Transverse colon (tissue), 4 donors: Measurements from ENCODE around the gene MYO7B. TPM values are rescaled to one million over a fixed set of nuclear protein-coding genes. Genes with fewer than 3 reads are reported as not detected.
A peak's percentile ranks its signal among the peaks of the same experiment; 100 is the strongest.

Source experiments
- DNase-seq: peaks from one replicate; pipeline ENCODE4 v3.0.0-alpha.2; 2019
- H3K27ac ChIP-seq, 4 donors: fragments of 200-600 bp; sonication (generic); 2 replicates each; pipeline ENCODE4 v1.5.1; 2016 to 2018; ENCODE audit warnings: inconsistent platforms in 4 of 4
- H3K27me3 ChIP-seq: fragments of 200-600 bp; sonication (generic); 2 replicates; pipeline ENCODE4 v1.5.1; 2017; ENCODE audit warnings: inconsistent platforms
- H3K36me3 ChIP-seq, 4 donors: fragments of 200-600 bp; sonication (generic); 2 replicates each; pipeline ENCODE4 v1.5.1; 2017 to 2019; ENCODE audit warnings: inconsistent platforms in 4 of 4
- H3K4me1 ChIP-seq, 4 donors: fragments of 200-600 bp; sonication (generic); 2 replicates each; pipeline ENCODE4 v1.5.1; 2017 to 2020; ENCODE audit warnings: inconsistent platforms in 4 of 4
- H3K4me3 ChIP-seq, 4 donors: fragments of 200-600 bp; sonication (generic); 1 replicate in 1 of 4; 2 replicates in 3 of 4; pipeline versions ENCODE4 v1.5.1 to v1.6.1; 2017 to 2019; ENCODE audit warnings: inconsistent platforms in 4 of 4
- H3K9me3 ChIP-seq, 2 donors: fragments of 200-600 bp; sonication (generic); 2 replicates each; pipeline ENCODE4 v1.5.1; 2017 to 2019; ENCODE audit warnings: inconsistent platforms in 2 of 2
- CTCF ChIP-seq, 5 experiments: fragments of 200-600 bp in 3 of 5; fragments of 450-650 bp in 2 of 5; sonication (generic) in 3 of 5; IDR thresholded peaks; 1 replicate in 2 of 5; 2 replicates in 3 of 5; pipeline ENCODE4 v1.5.1; 2016 to 2017; ENCODE audit warnings: antibody characterized with exemption in 5 of 5, inconsistent platforms in 3 of 5, mild to moderate bottlenecking in 2 of 5, moderate library complexity in 1 of 5
- EP300 ChIP-seq: sonication (generic); formaldehyde crosslinking; IDR thresholded peaks from one replicate; pipeline ENCODE4 v1.6.1; 2017; ENCODE audit warnings: antibody characterized with exemption, low read depth
- POLR2A ChIP-seq: fragments of 450-650 bp; IDR thresholded peaks from one replicate; pipeline ENCODE4 v1.6.1; 2016; ENCODE audit warnings: antibody characterized with exemption, mild to moderate bottlenecking, moderate library complexity
- POLR2AphosphoS5 ChIP-seq, 3 donors: sonication (generic); formaldehyde crosslinking; IDR thresholded peaks; one replicate each; pipeline ENCODE4 v1.6.1; 2016; ENCODE audit warnings: antibody characterized with exemption in 3 of 3
- WGBS, 2 donors: methylation state at CpG; one replicate each; pipeline ENCODE4 v1.1.5; 2018; ENCODE audit warnings: low coverage in 1 of 2; 5-methylcytosine and 5-hydroxymethylcytosine counted together
- in situ Hi-C, 4 donors: fragments of 200-750 bp; cut with MboI; loops; one replicate each; pipeline versions ENCODE4 v1.15.0 to v1.15.1; 2017; ENCODE audit warnings: low sequenced_read_pairs in 3 of 4, low pct_ligation_motif_present in 1 of 4, low pct_unique_long_range_greater_than_20kb in 1 of 4
- intact Hi-C: fragments of 100-400 bp; cut with DNase I; formaldehyde crosslinking; loops from one replicate; pipeline ENCODE4 v1.15.1; 2023; ENCODE audit warnings: low total_unique reads
- total RNA-seq, 4 donors: library from RNA; depleted of rRNA; stranded (reverse); fragments of >200 nt; gene quantifications; one replicate each; pipeline ENCODE4 v1.1.0, GENCODE V29; 2016

The MYO7B gene
- total RNA-seq, 4 donors from 2014 or later = 242 to 637 (median 280) TPM

DNA sequence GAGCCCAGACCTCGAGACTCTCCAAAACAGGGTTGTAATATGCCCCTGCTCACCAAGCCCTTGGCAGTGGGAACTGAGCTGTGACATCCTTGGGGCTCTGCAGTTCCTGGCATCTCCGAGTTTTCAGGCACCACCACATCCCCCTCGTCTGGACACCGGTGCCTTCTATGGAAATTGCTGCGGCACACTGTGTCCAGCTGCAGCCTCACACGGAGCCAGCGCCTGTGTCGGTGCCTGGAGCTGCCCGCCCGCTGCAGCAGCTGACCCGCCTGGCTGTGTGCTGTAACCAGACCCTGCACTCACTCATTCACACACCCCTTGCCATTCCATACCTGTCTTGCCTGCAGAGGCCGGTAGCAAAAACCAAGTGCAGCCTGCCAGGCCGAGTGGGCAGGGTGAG, 21.0 kb upstream of the MYO7B start:
- Histone ChIP-seq H3K4me3 (no peak overlapping the region), H3K27me3 (no peaks in the 10 kb centered on the region), H3K4me1 (peaks cover 7 to 40% (median 10%) of the 10 kb centered on the region in 4 donors), H3K27ac (peak overlapping the region in 1 of 4 donors; percentile 78), H3K36me3 (peaks cover 0 to 3% (median 0%) of the 10 kb centered on the region in 4 donors), H3K9me3 (no peaks in the 10 kb centered on the region)
- WGBS, 2 donors = 82 to 93% methylated on average over 2 to 13 of the region's 13 CpGs
- intact Hi-C loops (no loop called here), in situ Hi-C loops (no loop called here)
- no peak for TF ChIP-seq POLR2A
- TF ChIP-seq EP300 = no peak
- TF ChIP-seq CTCF (IDR thresholded peaks at IDR 0.05) = no peak
- no peak for TF ChIP-seq POLR2AphosphoS5 (IDR thresholded peaks at IDR 0.05)
- DNase-seq = no peak

GRCh38 chr2:127515383-127515915, 20.0 kb upstream of the MYO7B start:
- no peak for DNase-seq
- Histone ChIP-seq H3K36me3 (peaks cover 0 to 3% (median 1%) of the 10 kb centered on the region in 4 donors), H3K4me3 (no peak overlapping the region), H3K9me3 (no peaks in the 10 kb centered on the region), H3K27ac (peak overlapping the region; percentile 60 to 78 (median 71)), H3K27me3 (no peaks in the 10 kb centered on the region), H3K4me1 (peaks cover 0 to 30% (median 6%) of the 10 kb centered on the region in 4 donors)
- 53 to 64% methylated on average over 5 to 6 of the region's 6 CpGs for WGBS, 2 donors
- in situ Hi-C loops = no loop called here
- TF ChIP-seq POLR2AphosphoS5 (IDR thresholded peaks at IDR 0.05) (no peak), POLR2A (no peak)
- intact Hi-C loops = no loop called here

DNA sequence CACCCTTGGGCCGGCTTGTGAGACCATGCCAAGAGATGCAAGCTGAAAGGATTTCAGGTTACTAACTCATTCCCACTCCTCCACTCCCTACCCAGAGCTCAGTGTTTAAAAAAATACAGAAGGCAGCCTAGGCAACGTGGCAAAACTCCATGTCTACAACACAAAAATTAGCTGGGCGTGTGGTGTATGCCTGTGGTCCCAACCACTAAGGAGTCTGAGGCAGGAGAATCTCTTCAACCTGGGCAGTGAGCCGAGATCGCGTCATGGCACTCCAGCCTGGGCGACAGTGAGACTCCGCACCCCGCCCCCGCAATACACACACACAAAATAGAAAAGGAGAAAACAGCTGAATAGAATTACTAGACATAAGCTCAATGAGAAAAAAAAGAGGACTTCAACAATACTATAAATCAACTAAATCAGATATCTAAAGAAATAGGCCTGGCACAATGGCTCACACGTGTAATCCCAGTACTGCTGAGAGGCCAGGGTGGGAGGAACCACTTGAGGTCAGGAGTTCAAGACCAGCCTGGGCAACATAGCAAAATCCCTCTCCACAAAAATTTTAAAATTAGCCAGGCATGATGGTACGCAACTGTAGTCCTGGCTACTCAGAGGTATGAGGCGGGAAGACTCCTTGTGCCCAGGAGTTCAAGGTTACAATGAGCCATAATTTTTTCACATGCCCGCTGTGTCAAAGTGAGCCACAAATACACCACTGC, 19.3 kb upstream of the MYO7B start:
- Histone ChIP-seq H3K27me3 (no peaks in the 10 kb centered on the region), H3K27ac (peak overlapping the region; percentile 60 to 78 (median 71)), H3K4me3 (no peak overlapping the region), H3K4me1 (peaks cover 0 to 22% (median 5%) of the 10 kb centered on the region in 4 donors), H3K36me3 (peaks cover 0 to 6% (median 2%) of the 10 kb centered on the region in 4 donors), H3K9me3 (no peaks in the 10 kb centered on the region)
- peak in 1 of 3 donors; percentile 5 for TF ChIP-seq POLR2AphosphoS5 (IDR thresholded peaks at IDR 0.05)
- TF ChIP-seq POLR2A = no peak
- in situ Hi-C loops = no loop called here
- DNase-seq = peak; percentile 59
- 73 to 80% methylated on average over 9 to 14 of the region's 14 CpGs for WGBS, 2 donors
- intact Hi-C loops = no loop called here

- WGBS, 2 donors = 90 to 100% methylated on average over 2 of the region's 2 CpGs
- Histone ChIP-seq H3K27me3 (no peaks in the 10 kb centered on the region), H3K9me3 (no peaks in the 10 kb centered on the region), H3K4me1 (peaks cover 0 to 21% (median 5%) of the 10 kb centered on the region in 4 donors), H3K27ac (no peak overlapping the region), H3K36me3 (peaks cover 0 to 6% (median 2%) of the 10 kb centered on the region in 4 donors), H3K4me3 (no peak overlapping the region)
- TF ChIP-seq CTCF (IDR thresholded peaks at IDR 0.05) = no peak
- no peak for TF ChIP-seq POLR2A
- no peak for TF ChIP-seq POLR2AphosphoS5 (IDR thresholded peaks at IDR 0.05)
- no peak for TF ChIP-seq EP300
- in situ Hi-C loops (no loop called here), intact Hi-C loops (no loop called here)
- DNase-seq = no peak
Measured at GRCh38 chr2:127517465-127517864, 18.0 kb upstream of the MYO7B start.

GRCh38 chr2:127520424-127520823, 15.1 kb upstream of the MYO7B start:
- Histone ChIP-seq H3K27me3 (no peaks in the 10 kb centered on the region), H3K4me1 (peaks cover 0 to 28% (median 15%) of the 10 kb centered on the region in 4 donors), H3K36me3 (peaks cover 0 to 6% (median 0%) of the 10 kb centered on the region in 4 donors), H3K4me3 (no peak overlapping the region), H3K27ac (no peak overlapping the region), H3K9me3 (no peaks in the 10 kb centered on the region)
- DNase-seq = no peak
- intact Hi-C loops (no loop called here), in situ Hi-C loops (no loop called here)
- 88 to 97% methylated on average over 3 to 4 of the region's 4 CpGs for WGBS, 2 donors
- TF ChIP-seq CTCF (IDR thresholded peaks at IDR 0.05) (no peak), EP300 (no peak), POLR2A (no peak), POLR2AphosphoS5 (IDR thresholded peaks at IDR 0.05) (no peak)
